ENCODE data around the gene MCC.

GRCh38 chr5:113252066-113252465, 236.2 kb downstream of the MCC start:
- TF ChIP-seq CTCF (conservative IDR thresholded peaks at IDR 0.05; ENCODE audit: low read length) (no peak), EZH2phosphoT487 (IDR thresholded peaks at IDR 0.05; ENCODE audit: borderline replicate concordance, low read depth, low read length) (no peak)
